GM18951 (cell line): ENCODE data around the gene ARMCX4.

ENCODE experiments used
- POLR2A ChIP-seq: IDR thresholded peaks from 4 replicates; pipeline ENCODE4 v1.6.1; 2011; ENCODE audit warnings: mild to moderate bottlenecking; ENCODE audit not compliant: insufficient read length, insufficient read depth; ENCODE audit errors: extremely low read depth
- in situ Hi-C: fragments of 300-500 bp; cut with MboI; formaldehyde crosslinking; loops from one replicate; pipeline ENCODE4 v1.12.0; 2022; ENCODE audit warnings: low sequenced_read_pairs, mixed read lengths, inconsistent platforms; ENCODE audit not compliant: unreplicated experiment

The ARMCX4 gene

GRCh38 chrX:101507372-101507771, 22.1 kb downstream of the ARMCX4 start:
- in situ Hi-C loops: no loop called here
- TF ChIP-seq POLR2A: no peak

- in situ Hi-C loops: no loop called here
- no peak for TF ChIP-seq POLR2A
Measured at GRCh38 chrX:101507986-101508385, 22.7 kb downstream of the ARMCX4 start.

DNA sequence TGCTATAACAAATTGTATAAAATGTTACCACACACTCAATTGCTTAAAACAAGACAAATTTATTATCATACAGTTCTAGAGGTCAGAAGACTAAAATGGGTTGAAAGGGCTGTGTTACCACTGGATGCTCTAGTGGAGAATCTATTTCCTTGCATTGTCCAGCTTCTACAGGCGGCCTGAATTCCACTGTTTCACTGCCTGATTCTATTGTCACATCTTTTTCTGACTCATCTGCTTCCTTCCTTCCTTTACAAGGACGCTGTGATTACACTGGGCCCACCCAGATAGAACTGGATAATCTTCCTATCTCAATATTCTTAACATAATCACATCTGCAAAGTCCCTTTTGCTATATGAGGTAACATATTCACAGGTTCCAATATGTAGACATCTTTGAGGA, 45.7 kb downstream of the ARMCX4 start:
- TF ChIP-seq POLR2A: no peak
- in situ Hi-C loops: no loop called here
